Epidermal melanocyte (primary cell): ENCODE data around the gene AGPAT4.
"Not testable (repeated sequence)": the region's sequence is repeated elsewhere in the genome, so short reads cannot be mapped to it uniquely, and the experiment has no call there.

Experiments
- DNase-seq: peaks from one replicate; pipeline ENCODE4 v3.0.0; 2011; ENCODE audit warnings: low spot score; ENCODE audit not compliant: insufficient read length

The AGPAT4 gene

DNA sequence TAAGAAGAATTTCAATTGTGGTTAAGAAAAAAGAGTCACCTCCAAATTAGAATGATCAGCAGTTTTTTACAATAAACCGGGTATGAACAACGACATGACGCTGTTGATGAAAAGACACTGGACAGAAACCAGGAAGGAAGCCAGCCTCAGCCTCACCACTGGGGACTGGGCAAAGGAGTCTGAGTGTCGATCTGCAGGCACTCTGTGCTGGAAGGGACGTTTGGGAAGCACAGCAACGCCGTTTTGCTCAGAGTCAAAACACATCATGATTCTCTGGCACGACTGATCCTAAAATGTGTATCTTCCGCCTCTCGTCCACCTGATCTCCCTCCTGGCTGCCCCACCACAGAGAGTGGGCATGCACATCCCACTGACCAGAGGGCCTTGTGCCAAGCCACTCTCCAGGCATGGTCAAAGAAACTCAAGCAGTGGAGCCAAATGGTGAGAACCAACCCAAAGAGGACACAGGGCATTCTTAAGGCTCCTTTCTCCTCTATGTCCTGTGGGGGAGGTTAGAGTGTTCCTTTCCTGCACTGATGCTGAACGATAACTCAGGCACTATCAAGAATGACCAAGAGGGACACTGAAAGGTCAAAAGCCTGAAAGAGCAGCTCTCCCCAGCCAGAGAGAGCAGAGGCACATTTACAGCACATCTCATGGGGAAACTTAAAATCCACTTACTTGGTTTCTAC is 68.8 kb downstream of the AGPAT4 start:
- DNase-seq: no peak

- no peak for DNase-seq
These were observed 73.1 kb downstream of the AGPAT4 start for GRCh38 chr6:161200610-161201370.

DNA sequence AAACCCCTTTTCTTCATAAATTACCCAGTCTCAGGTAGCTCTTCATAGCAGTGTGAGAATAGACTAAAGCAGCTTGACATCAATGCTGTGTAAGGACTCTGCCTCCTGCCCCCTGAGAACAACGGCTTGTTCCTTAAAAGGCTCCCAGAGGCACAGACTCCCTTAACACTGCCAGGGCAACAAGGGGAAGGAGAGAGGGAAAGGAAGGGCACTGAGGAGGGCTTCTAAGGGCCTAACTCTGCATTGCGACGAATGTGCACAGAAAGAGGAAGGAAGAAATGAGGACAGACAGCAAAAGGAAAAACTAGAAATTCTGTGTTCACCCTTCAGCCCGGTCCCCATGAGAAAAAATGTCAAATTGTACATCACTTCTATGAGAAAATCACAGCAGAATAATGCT is 74.0 kb downstream of the AGPAT4 start:
- DNase-seq: no peak

DNA sequence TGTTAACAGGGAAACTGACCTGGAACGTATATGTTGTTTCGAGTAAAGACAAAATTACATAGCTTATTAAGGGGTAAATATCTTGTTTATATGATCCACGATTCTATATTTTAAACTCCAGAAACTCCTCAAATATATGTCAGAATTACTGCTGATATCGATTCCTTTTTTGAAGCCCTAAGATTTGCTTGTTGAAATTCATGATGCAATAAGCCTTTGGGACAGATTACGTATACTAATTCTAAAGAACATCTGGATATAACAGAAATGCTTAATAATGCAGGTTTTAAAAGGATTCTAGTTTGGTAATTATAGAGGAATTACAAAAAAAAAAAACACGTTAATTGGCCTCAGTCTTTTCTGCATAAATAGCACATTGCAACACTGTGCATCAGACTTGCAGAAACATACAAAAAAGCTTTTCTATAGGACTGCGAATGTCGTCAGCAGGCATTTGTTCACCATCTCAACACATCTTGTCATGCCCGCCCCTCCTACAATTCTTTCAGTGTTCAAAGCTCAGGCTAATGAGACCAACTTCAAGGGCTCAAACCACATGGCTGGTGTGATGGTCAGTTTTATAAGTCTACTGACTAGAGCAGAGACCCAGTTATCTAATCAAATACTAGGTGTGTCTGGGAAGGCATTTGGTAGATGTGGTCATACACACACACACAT is 74.9 kb downstream of the AGPAT4 start:
- no peak for DNase-seq

GRCh38 chr6:161198176-161198575 is 75.7 kb downstream of the AGPAT4 start:
- no peak for DNase-seq

DNA sequence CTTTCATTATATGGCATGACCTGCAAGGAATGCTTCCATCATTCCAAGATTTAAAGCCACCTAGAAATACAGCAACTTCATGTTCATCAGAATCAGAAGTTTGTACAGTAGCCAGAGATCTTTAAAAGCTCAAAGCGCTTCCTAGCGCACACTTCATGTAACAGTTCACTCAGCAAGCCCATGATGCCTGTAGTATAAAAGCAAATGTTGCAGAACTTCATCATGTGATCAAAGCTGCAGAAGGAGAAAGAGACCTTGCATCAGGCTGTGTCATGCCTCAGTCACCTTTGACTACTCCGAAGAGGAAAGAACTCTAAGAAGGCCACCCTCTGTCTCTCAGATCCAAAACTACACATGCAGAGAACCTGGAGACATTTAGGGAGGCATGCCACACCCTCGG is 78.5 kb downstream of the AGPAT4 start:
- DNase-seq: no peak

DNA sequence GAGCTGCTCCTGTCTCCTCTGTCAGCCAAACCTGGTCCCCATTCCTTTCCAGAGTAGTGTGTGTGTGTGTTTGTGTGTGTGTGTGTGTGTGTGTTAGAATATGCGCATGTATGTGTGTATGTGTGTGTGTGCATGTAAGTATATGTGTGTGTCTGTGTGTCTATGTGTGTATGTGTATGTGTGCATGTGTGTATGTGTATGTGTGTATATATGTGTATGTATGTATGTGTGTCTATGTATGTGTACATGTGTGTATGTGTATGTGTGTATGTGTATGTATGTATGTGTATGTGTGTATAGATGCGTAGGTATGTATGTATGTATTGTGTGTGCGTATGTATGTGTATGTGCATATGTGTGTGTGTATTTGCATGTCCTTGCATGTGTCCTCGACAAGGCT is 79.5 kb downstream of the AGPAT4 start:
- no peak for DNase-seq

GRCh38 chr6:161192636-161193411 is 81.0 kb downstream of the AGPAT4 start:
- no peak for DNase-seq

GRCh38 chr6:161191671-161192070 is 82.2 kb downstream of the AGPAT4 start:
- no peak for DNase-seq

DNA sequence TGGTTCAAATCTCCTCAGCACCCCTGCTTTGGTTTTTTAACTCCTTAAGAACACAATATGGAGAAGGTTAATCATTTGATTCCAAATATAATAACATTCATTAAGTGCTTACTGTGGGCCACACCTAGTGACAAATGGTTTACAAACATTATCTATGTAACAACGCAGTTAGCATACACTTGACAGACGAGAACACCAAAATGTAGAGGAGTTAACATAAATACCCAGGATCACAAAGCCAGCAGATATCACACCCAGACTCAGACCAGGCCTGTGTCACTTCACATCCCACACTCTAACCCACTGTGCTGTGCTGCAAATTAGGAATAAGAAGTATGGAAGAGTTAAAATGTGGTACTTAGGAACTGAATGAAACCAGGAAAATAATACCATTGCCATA is 82.9 kb downstream of the AGPAT4 start:
- no peak for DNase-seq

GRCh38 chr6:161189891-161190290 is 84.0 kb downstream of the AGPAT4 start:
- DNase-seq: no peak

DNA sequence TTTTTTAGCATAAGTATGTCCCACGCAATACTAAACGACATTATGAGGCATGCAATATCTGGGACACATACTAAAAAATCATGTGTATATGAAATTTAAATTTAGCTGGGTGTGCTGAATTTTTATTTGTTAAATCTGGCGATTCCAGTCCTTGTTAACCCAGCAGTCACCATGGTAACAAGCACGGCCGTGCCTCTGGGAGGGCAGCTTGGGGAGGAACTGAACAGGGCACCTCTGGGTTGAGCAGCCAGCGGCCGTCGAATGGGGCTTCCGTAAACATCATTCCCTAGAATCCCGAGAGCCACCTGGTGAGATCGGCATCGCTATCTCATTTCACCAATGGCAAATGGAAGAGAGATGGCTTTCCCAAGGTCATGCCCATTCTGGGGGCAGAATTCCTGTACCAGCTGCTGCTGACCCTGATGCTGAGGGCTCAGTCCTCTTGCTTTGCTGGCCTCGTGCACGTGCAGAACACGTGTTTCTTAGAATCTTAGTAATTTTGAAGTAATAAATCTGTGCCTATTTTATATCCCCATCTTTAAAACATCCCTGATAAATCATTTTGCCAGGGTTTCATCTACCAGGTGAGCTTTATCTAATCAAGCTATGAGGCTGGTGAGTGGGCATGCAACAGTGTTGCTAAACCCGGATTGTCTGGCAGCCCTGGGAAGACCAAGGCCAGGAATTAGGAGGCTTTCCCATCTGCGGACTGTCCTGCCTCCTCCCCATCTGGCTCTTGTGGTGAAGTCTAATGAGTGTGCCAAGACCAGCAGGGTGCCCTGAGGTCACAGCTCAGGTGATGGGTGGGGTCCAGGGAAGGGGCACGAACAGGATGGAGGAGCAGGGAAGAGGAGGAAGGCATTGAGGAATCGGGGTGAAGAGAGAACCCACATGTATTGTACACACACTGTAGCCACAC is 85.1 kb downstream of the AGPAT4 start:
- DNase-seq: no peak

GRCh38 chr6:161186173-161186769 is 87.6 kb downstream of the AGPAT4 start:
- no peak for DNase-seq

GRCh38 chr6:161181121-161181520 is 92.7 kb downstream of the AGPAT4 start:
- no peak for DNase-seq

- not testable (repeated sequence) for DNase-seq
These were observed 95.7 kb downstream of the AGPAT4 start for GRCh38 chr6:161178155-161178554.

GRCh38 chr6:161176428-161176827 is 97.4 kb downstream of the AGPAT4 start:
- not testable (repeated sequence) for DNase-seq

DNA sequence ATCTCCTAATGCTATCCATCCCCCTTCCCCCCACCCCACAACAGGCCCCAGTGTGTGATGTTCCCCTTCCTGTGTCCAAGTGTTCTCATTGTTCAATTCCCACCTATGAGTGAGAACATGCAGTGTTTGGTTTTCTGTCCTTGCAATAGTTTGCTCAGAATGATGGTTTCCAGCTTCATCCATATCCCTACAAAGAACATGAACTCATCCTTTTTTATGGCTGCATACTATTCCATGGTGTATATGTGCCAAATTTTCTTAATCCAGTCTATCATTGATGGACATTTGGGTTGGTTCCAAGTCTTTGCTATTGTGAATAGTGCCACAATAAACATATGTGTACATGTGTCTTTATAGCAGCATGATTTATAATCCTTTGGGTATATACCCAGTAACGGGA is 101.1 kb downstream of the AGPAT4 start:
- not testable (repeated sequence) for DNase-seq

- no peak for DNase-seq
These were observed 102.7 kb downstream of the AGPAT4 start for GRCh38 chr6:161171207-161171606.

GRCh38 chr6:161169696-161170095 is 104.2 kb downstream of the AGPAT4 start:
- DNase-seq: no peak

GRCh38 chr6:161169035-161169434 is 104.8 kb downstream of the AGPAT4 start:
- no peak for DNase-seq
